ENCODE data around the gene KCTD5.

GRCh38 chr16:2745961-2746360, 63.6 kb downstream of the KCTD5 start:
- TF ChIP-seq CTCF (IDR thresholded peaks at IDR 0.05; ENCODE audit: poor library complexity, severe bottlenecking), result no peak
- no peak for TF ChIP-seq EZH2 (IDR thresholded peaks at IDR 0.05; ENCODE audit: borderline replicate concordance, insufficient read depth, low read length, poor library complexity, severe bottlenecking)
- no peak for TF ChIP-seq POLR2AphosphoS5 (IDR thresholded peaks at IDR 0.05)
- no peak for TF ChIP-seq REST (IDR thresholded peaks at IDR 0.05; ENCODE audit: borderline replicate concordance)
- no peak for TF ChIP-seq RAD21 (conservative IDR thresholded peaks at IDR 0.05)
- no peak for TF ChIP-seq TAF1 (IDR thresholded peaks at IDR 0.05; ENCODE audit: low read depth)

All from neural cell (in vitro differentiated cells).